GM19193 (cell line): Measurements from ENCODE around the gene INO80C.

Experiments
- POLR2A ChIP-seq: IDR thresholded peaks from 4 replicates; pipeline ENCODE4 v1.6.1; 2011; ENCODE audit not compliant: insufficient read depth, insufficient read length; ENCODE audit errors: extremely low read depth

INO80C gene

DNA sequence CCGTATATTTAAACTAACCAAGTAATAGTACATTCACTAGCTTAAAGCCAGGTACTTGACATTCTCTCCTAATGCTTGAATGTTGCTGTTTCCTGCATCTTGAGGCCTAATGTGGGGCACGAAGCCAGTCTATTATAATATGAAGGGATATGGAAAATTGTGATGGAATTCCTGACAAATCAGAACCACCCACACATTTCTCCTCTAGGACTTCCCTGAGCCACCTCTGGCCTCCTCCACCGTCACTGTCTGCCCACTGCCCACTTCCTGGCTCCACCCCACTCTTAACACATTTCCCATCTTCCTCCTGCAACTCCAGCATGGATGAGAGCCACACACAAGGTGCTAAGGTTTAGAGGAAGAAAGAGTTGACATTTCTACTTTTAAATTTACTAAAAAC is 19.0 kb upstream of the INO80C start:
- no peak for TF ChIP-seq POLR2A

DNA sequence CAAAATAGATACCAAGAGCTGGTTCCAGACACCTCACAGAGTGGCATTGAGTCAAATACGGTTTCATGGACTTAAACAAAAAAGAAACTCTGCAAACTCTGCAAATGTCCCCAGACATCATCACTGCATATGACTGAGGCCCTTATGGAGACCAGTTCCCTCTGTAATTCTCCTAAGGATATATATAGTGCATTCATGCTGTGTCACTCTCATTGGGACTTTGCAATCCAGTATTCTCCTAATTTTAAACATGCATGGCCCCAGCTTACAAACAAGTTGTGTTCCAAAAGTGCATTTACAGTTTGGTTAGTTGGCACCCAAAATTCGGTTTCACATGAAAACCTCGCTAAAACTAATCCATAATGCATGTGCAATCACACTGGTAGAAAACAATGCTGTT is 18.6 kb upstream of the INO80C start:
- no peak for TF ChIP-seq POLR2A

DNA sequence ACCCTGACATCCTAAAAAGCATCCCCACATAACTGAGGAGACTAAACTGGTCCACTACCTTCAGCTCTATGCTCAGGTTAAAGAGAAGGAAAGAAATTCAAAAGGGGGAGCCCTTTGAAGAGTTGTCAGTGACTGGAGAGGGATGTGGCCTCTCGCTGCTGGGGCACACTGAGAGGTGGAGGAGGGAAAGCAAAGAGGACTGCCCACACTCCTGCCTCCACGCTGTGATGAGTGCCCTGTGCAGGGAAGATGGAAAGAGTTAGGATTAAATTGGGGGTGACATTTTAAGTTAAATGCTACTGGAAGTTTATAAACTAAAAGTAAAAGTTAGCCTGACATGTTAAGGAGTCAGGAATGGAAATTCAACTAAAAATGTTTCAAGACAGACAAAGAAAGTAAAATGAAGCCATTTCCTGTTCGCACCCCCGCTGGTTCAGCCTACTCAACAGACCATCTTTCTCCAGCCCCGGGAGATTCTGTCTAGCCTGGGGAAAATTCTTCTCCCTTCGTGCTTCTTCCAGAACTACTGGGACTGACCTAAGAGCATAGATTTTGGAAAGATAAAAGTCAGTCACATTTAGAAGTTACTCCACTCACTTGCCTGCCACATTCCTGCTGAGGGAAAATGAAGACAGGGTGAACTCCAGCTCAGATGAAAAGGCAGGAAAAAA is 17.8 kb upstream of the INO80C start:
- no peak for TF ChIP-seq POLR2A

DNA sequence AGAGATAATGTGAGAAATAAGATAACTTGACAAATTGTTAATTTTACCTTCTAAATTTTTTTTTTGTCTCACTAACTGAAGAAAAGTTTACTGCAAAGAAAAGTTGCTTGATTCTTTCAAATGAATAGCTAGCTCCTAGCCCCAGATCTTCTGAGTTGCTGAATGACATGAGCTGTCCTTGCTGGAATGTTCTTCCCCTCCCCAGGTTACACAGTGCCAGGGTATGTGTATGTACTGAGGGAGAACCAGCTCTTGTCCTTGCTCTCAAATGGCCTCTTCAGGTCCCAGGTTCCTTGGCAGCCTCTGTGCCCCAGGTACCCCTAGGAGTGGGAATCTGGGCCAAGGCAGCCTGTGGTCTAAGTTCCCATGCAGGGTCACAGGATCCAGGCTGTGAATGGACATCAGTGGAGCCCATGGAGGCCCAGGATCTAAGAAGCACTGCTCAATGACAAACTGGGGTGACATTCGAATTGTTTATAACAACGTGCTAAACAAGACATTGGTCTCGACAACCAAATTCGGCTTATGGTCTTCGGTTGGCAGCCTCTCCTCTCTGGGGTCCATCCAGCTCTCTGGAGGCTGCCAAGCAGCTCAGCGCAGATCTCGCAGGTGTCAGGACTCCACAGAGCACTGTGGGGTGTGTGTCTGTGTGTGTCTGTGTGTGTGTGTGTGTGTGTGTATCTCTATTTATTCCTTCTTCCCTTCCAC is 17.1 kb upstream of the INO80C start:
- TF ChIP-seq POLR2A: no peak

DNA sequence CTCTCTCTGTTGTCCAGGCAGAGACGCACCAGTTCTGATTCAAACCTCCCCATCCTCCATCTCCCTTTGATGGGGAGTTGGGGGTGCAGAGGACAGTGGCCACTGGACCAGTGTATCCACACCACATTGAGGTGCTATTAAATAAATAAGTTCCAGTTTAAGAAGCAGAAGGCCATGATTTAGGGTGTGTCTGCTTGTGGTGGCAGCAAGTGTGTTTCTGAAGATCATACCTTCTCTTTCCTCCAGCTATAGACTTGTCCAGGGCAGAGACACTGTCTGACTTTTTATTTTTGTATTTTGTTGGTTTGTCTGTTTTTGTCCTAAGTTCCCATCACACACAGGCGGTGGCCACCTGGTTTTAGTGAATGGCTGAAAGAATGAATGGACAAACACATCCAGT is 16.5 kb upstream of the INO80C start:
- TF ChIP-seq POLR2A: no peak

DNA sequence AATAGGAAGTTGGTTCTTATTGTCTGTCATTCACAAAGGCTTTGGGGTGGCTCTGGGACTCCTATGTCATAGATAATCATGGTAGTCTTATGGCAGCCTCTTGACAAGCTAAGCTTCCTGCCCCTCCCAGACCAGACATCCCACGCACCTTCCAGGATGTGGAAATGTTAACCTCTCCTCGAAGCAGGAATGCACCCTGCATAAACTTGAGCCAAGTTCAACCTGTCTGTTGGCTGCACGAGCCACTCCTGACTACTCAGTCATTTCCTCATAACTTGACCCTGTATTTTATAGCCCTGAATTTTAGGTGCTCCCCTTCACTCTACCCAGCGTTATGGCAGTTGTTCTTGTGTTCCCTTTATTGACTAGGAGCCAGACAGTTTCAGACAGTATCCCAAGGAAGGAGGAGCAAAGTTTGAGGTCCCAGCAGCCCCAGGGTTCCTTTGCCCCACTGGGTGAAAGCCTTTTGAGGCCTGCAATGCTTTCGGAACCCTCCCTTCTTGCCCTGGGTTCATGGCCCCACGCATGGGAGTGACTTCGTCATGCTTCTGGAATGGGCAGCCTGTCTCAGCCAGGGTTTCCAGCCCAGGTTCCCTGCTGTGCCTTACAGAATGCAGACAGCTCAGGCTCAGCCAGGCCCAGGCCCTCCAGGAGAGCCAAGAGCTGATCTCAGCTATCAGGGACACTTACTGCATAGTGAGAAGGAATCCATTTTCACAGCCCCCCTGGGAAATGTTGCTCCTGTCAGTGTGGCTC is 15.6 kb upstream of the INO80C start:
- TF ChIP-seq POLR2A: no peak

DNA sequence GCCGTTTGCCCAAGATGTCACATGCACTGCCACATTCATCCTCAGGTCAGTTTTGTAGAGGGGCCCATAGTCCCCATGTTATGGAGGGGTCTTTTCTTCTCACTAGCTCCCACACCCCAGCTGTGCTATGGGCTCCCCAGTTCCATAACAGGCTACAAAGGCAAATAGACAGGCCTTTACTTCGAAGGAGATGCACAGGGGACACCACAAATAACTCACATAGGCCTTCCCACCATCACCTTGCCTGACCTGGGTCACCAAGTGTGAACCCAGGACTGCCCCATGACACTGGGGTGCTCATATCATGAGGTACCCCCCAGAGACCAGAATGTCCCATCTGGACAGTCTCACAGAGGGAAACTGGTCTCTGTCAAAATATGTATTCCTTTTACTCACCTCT is 15.0 kb upstream of the INO80C start:
- no peak for TF ChIP-seq POLR2A

DNA sequence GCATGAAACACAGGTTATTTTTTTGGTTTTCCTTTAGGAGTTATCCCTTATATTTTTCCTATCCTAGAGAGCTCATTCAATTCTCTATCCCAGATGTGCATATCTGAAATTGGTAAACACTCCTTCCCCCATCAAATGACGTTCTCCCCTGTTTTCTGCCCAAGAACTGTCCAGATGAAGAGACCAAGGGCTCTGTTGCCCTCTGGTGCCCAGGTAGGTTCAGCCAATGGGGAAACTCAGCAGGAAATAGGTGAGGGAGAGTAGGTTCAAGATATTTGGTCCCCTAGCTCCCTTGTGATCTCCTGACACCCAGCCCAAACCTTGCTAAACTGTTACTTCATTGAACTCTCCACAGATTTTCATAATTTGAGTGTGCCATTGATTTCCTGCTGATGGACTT is 14.1 kb upstream of the INO80C start:
- no peak for TF ChIP-seq POLR2A

DNA sequence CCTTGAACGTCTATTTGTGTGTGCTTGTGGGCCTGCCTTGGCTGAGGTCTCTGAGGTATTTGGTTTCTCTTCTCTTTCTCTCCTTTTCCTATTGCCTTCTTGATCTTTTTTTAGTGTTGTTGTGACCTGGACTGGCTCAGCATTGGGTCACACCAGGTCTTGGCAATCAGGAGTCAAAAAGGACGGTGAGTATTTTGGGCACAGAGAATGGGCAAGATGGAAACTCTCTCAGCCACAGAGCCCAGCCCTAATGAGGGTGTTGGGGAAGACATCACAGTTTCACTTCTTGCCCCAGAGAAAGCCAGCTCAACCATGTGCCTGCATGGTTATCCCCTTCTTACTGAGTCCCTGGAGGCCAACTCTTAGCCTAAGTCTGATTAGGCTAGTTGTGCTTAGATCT is 13.7 kb upstream of the INO80C start:
- no peak for TF ChIP-seq POLR2A

DNA sequence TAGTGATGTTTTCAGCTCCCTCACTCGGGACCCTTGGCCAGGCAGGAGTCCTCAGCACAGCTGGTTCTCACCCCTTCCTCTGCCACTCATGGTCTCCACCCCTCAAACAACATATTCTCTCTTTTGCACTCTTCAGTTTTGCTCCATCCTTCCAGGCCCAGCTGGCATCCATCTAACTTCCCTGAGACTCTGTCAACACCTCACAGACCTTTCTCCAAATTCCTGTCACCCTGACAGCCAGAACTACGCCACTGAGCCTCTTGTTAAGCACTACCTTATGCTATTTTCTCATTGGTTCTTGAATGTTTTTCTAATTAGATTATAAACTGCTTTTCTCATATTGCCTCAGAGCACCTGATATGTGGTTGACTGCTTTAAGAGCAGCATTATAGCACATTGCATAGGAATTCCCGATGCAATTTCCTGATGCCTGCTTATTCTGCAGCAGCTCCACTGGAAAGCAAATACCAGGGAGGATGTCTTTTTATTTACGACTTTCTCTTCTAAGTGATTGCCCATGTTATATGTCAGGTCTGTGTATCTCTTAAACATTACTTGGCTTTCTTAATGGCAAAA is 12.4 kb upstream of the INO80C start:
- TF ChIP-seq POLR2A: no peak

DNA sequence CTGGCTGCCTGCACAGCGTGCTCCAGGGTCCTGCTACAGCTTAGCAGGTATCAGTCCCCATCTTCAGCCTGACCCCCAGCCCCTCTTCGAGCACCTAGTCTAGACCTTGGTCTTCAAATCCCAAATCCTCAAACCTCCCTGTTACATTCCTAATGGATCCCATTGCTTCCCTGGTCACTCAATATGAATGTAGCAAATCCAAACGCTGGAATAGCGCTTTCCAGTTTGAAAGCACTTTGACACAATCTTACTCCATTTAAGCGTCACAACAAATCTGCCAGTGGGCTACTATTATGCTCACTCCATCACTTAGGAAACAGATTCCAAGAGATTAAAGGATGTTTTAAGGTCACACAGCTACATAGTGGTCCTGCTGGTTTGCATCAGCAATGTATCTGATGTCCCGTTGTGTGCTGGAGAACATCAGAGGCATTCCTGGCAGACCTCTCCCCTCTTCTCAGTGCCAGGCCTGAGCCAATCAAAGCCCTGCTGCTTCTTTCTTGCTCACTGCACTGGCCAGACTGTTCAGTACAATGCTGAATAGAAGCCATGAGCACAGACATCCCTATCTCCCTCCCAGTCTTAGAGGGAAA is 11.1 kb upstream of the INO80C start:
- no peak for TF ChIP-seq POLR2A

DNA sequence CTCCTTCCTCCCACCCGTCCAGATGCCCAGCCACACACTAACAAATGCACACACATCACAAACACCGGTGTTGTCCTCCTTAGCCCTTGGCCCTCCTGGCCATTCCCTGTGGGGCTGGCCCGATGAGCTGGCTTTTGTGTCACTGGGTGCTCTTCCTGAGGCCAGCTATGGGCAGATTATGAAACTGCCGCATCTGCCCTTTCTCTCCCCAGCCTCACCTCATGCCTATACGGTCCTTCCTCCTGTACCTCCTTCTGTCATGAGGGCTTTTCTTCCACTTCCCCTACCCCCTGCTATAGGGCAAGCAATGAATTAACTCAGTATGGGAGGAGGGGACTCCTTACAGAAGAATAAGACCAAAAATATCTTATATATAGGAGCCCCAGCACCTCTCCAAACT is 10.3 kb upstream of the INO80C start:
- no peak for TF ChIP-seq POLR2A

DNA sequence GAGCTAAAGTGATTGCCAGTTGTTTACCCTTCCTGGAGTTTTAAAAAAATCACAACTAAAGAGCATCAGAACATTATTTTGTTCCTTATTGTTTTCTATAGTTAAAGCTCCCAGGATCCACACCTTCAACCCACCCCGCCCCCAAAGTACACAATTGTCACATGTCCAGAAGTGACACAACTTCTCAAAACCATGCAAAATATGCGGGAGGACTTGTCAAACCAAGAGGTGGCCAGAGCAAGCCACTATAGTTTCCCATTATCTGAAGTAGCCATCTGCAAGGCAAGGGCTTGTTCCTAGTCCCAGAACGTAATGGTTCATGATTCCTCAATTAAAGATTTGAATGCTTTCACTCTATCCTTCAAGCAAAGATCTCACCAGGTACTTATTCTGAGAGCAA is 9.9 kb upstream of the INO80C start:
- no peak for TF ChIP-seq POLR2A

DNA sequence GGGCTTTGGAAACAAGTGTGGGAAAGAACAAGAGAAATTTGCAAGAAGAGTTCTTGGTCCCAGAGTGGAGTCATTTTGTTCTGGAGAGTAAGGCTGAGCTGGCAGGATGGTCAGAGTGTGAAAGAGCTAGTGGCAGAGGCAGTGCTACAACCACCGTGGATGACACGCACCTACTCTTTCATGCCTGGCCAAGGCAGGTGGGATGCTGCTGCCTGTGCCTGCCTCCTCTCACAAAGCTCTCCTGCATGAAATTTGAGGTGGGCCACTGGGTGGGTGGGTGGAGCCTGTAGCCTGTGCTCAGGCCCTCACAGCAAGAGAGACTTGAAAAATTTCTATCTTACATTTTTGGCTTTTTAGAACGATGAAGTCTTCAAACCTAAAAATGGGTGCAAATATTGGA is 9.4 kb upstream of the INO80C start:
- no peak for TF ChIP-seq POLR2A

DNA sequence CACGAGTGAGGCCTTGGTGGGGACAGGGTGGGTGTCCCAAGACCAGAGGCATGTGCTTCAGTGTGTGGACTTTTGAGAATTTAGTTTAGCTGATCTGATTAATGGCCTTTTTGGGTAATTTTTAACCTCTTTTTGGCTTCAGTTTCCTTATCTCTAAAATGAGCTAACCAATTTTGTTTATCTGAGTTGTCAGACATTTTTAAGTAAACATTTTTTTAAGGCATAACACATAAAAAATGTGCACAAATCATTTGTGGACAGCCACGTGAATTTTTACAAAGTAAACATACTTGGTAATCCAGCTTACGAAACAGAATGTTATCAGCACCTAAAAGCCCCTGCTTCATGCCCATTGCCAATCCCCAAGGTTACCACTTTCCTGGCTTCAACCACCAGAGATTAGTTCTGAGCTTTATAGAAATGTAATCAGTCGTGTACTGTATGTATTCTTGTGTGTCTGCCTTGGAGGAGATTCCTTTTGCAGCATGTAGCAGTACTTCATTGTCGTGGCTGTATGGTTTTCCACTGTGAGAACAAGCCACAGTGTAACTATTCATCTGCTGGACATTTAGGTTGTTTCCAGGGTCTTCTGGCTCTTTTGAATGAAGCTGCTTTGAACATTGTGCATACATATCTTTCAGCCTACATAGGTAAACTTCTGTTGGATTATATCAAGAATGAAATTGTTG is 8.4 kb upstream of the INO80C start:
- no peak for TF ChIP-seq POLR2A
